GM10266 (cell line): ENCODE results near the gene ATXN3L.

Experiments
- DNase-seq: peaks from one replicate; pipeline ENCODE4 v3.0.0; 2012; ENCODE audit errors: extremely low spot score
- TF ChIP-seq, protein P1 (sequence below): IDR thresholded peaks from 2 replicates; pipeline ENCODE4 v1.5.1; 2012; ENCODE audit warnings: mild to moderate bottlenecking, low read depth; ENCODE audit not compliant: control insufficient read depth, insufficient read depth; ENCODE audit errors: missing control alignments

ATXN3L gene

DNA sequence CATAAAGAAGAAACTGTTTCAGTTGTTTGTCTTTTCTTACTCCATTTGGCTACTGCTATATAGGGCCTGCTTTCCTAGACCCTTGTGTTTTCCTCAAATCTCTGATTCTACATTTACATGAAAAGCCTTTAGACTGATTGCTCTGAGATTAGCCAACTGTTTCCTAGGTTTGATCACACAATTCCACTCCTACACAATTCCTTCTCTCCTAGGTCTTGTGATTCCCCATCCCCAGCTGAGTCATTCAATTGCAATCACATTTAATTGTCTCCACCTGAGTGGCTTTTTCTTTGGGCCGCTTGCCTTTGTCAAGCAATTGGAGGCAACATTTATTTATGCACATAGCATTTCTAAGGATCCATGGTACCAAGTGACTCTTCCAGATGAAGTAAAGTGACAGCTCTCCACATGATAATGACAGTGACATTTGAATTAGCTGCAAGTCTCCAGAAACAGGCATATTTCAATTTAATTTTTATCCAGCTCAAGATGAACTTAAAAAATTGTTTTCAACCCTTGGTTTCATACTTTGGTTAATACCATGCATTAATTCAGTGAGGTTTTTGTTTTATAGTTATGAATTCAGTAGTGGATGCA lies 35.8 kb downstream of the ATXN3L start:
- TF ChIP-seq, protein P1, sequence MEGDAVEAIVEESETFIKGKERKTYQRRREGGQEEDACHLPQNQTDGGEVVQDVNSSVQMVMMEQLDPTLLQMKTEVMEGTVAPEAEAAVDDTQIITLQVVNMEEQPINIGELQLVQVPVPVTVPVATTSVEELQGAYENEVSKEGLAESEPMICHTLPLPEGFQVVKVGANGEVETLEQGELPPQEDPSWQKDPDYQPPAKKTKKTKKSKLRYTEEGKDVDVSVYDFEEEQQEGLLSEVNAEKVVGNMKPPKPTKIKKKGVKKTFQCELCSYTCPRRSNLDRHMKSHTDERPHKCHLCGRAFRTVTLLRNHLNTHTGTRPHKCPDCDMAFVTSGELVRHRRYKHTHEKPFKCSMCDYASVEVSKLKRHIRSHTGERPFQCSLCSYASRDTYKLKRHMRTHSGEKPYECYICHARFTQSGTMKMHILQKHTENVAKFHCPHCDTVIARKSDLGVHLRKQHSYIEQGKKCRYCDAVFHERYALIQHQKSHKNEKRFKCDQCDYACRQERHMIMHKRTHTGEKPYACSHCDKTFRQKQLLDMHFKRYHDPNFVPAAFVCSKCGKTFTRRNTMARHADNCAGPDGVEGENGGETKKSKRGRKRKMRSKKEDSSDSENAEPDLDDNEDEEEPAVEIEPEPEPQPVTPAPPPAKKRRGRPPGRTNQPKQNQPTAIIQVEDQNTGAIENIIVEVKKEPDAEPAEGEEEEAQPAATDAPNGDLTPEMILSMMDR = no peak
- no peak for DNase-seq

DNA sequence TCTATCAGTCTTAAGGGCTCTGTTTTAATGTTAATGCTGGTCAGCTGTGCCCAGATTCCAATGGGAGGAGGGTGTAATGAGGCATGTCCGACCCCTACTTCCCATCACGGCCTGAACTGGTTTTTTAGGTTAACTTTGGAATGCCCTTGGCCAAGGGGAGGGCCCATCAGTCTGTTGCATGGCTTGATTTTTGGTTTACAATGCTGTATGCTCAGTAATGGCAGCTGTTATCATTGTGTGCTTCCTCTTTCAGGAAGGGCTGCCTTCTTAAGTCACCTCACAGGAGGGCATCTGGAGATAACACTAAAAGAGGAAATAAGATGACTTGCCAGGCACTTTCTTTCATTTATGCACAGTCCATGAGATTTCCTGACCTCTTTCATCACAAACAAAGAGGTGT lies 36.3 kb downstream of the ATXN3L start:
- TF ChIP-seq, protein P1 = no peak
- DNase-seq = no peak

DNA sequence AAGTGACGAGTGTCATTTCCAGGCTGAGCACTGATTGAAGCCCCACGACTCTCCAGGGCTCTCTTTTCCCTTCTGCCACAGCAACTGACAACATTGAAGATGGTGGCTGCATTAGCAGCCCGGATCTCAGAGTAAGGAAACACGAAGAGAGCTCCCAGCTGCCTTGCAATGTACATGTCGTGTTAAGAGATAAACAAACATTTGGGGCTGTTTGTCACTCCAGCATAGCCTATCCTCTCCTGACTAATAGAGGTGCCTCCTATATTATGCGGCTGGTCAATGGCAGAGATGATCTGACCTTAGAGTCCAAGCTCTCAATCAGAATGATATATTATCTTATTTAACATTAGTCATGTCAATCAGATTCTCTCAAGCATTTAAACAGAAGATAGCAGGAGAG lies 38.6 kb downstream of the ATXN3L start:
- DNase-seq = no peak
- TF ChIP-seq, protein P1 = no peak

DNA sequence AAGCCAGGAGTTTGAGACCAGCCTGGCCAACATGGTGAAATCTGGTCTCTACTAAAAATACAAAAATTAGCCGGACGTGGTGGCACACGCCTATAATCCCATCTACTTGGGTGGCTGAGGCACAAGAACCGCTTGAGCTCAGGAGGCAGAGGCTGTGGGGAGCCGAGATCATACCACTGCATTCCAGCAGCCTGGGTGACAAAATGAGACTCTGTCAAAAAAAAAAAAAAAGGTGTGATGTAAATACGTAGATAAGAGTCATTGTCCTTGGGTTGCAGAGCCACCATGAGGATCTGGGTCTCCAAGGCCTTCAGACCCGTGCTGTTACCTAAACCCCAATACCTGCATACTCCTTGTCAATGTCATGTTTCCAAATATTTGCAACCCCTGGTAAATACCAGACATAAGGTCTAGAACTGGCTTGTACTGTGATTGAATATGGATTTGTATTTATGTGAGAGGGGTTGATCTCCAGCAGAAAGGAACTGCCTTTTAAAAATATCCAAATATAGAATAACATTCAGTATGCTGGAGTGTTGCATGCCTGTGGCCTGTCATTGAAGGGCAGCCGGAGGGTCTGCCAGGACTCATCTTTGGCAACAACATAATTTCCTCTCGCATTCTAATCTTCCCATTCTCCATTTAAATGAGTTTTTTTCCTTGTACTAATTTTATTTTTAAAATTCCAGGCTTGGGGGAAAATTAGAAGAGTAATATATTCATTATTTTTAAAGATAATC lies 40.4 kb downstream of the ATXN3L start:
- DNase-seq = no peak

DNA sequence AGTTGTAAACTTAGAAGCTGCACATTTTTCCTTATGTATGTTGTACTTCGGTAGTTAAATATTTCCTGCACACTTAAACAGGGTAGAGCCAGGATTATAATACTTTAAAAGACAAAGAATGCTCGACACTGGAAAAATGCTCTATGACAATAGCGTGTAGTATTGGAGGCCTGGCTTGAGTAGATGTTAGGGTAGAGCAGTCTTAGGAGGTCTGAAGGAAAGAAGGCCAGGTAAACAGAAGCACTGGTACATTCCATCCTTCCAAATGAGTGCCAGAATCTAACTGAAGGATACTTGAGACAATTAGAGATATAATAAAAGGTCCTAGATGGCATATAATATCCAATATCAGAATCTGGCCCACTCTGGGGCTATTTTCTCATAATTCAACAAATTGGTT lies 42.3 kb downstream of the ATXN3L start:
- TF ChIP-seq, protein P1 = no peak
- DNase-seq = no peak

More for the DNA sequence above, 40.4 kb downstream of the ATXN3L start:
- TF ChIP-seq, protein P1 = no peak

DNA sequence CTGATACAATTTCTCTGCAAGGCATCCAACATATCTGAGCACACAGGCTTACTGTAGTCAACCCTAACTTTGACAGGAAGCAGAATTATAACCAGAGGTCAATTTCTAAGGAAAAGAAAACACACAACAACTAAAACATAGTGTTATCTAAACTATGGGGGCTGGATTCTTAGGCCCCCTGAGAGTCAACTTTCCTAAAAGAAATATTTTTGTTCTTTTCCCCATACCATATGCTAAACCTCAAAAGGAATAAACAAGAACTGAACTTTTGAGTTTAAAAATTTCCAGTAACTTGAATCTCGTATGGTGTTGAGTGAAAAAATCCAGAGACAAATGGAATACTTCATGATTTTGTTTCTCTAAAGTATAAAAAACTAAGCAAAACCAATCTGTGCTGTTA lies 42.9 kb downstream of the ATXN3L start:
- TF ChIP-seq, protein P1 = no peak

DNA sequence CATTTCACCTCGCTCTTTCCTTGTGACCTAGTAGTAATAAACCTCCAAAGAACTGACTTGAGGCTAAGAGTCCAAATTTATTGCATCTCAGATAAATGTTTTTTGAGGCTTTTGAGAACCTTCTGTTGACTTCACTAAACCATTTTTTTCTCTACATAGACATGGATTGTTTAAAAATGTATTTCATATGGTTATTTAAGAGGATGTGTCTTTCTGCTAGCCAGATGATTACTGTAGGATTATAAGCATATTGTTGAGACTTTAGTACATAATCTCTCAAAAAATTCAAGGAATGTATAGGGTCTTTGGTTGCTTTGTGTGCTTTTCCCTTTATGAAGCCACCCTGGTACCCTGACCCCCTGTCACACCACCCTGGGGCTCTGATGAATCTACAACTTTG lies 44.8 kb downstream of the ATXN3L start:
- TF ChIP-seq, protein P1 = no peak
- no peak for DNase-seq

More for the DNA sequence above, 42.9 kb downstream of the ATXN3L start:
- no peak for DNase-seq
